ENCODE measurements around the gene POP4. TPM values are rescaled to one million over a fixed set of nuclear protein-coding genes. Genes with fewer than 3 reads are reported as not detected.
A peak's percentile ranks its signal among the peaks of the same experiment; 100 is the strongest.

The POP4 gene
- total RNA-seq, 1 donor from 2014 or later: 31.4 TPM

DNA sequence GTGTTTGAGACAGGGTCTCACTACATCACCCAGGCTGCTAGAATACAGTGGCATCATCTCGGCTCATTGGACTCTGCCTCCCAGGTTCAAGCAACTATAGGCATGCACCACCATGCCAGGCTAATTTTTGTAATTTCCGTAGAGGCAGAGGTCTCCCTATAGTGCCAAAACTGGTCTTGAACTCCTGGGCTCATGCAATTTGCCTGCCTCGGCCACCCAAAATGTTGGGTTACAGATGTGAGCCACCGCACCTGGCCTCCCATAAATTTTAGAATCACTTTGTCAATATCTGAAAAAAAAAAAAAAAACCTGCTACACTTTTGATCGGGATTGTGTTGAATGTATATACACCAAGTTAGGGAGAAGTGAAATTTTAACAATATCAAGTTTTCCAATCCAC is 47.3 kb downstream of the POP4 start:
- no peak overlapping the region for H3K27ac ChIP-seq
- TF ChIP-seq, protein P1, sequence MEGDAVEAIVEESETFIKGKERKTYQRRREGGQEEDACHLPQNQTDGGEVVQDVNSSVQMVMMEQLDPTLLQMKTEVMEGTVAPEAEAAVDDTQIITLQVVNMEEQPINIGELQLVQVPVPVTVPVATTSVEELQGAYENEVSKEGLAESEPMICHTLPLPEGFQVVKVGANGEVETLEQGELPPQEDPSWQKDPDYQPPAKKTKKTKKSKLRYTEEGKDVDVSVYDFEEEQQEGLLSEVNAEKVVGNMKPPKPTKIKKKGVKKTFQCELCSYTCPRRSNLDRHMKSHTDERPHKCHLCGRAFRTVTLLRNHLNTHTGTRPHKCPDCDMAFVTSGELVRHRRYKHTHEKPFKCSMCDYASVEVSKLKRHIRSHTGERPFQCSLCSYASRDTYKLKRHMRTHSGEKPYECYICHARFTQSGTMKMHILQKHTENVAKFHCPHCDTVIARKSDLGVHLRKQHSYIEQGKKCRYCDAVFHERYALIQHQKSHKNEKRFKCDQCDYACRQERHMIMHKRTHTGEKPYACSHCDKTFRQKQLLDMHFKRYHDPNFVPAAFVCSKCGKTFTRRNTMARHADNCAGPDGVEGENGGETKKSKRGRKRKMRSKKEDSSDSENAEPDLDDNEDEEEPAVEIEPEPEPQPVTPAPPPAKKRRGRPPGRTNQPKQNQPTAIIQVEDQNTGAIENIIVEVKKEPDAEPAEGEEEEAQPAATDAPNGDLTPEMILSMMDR (IDR thresholded peaks at IDR 0.05): no peak
- TF ChIP-seq POLR2AphosphoS5 (IDR thresholded peaks at IDR 0.05; ENCODE audit: insufficient read depth in 1 of 2, low read depth in 1 of 2) (no peak), POLR2A (IDR thresholded peaks at IDR 0.05) (no peak)
- no peak overlapping the region for H3K4me3 ChIP-seq
- no peaks in the 10 kb centered on the region for H3K9me3 ChIP-seq
- intact Hi-C loops (cut with DNase I): no loop called here
- H3K27me3 ChIP-seq: no peaks in the 10 kb centered on the region
- H3K36me3 ChIP-seq: no peaks in the 10 kb centered on the region
- H3K4me1 ChIP-seq: no peaks in the 10 kb centered on the region
- no peak for DNase-seq (ENCODE audit: extremely low spot score in 2 of 2)

DNA sequence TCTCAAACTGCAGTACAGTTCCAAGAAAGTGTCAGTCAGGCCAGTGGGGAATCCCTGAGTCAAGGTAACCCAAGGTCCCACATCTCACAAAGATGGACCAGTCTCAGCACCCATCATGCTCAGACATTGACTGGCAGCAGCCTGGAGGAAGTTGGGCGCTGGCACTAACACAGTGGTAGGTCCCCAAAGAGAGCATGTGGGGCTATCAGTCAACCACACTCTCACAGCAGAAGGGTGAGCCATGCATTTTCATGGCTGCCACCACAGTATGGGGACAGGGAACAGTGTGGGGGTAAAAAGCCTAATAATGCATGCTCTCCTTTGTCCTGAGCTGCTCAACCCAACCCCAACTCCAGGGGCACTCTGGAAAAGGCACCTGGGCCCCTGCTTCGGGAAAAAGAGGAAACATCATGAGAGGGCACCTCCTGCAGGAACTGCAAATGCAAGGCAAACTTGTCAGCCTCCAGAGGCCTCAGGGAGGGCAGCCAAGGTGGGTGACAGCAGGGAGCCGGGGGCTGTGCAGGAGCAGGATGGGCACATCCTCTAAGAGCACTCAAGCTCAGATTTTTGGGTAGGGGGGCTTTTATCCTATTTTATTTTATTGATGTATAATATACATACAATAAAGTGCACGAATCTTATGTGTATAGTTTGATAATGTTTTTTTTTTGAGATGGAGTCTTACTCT is 49.7 kb downstream of the POP4 start:
- H3K9me3 ChIP-seq: no peaks in the 10 kb centered on the region
- no peaks in the 10 kb centered on the region for H3K36me3 ChIP-seq
- H3K4me3 ChIP-seq: no peak overlapping the region
- intact Hi-C loops (cut with DNase I): no loop called here
- H3K4me1 ChIP-seq: no peaks in the 10 kb centered on the region
- TF ChIP-seq, protein P1 (IDR thresholded peaks at IDR 0.05): no peak
- TF ChIP-seq POLR2AphosphoS5 (IDR thresholded peaks at IDR 0.05; ENCODE audit: insufficient read depth in 1 of 2, low read depth in 1 of 2): no peak
- no peak for TF ChIP-seq POLR2A (IDR thresholded peaks at IDR 0.05)
- H3K27me3 ChIP-seq: no peaks in the 10 kb centered on the region
- DNase-seq (ENCODE audit: extremely low spot score in 2 of 2): no peak
- H3K27ac ChIP-seq: no peak overlapping the region

DNA sequence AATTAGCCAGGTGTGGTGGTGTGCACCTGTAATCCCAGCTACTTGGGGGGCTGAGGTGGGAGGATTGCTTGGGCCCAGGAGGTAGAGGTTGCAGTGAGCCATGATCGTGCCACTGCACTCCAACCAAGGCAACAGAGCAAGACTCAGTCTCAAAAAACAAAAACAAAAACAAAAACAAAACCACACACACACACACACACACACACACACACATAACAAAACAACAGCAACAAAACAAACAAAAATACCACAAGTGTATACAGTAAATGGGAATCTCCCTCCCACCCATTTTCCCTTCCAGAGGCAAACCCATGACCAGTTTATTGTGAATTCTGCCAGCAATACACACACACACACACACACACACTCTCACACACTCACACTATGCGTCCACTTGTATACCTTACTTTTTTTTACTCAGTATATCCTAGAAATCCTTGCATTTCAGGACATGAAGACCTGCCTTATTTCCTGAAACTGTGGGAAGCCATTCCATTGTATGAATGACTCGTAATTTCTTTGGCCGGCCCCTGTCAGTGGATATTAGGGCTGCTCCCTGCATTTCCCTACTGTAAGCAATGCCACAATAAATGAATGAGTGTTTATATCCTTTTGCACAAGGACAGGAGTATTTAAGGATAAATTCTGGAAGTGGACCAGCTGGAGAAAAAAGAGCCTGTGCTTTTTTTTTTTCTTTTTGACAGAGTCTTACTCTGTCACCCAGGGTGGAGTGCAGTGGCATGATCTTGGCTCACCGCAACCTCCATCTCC is 52.3 kb downstream of the POP4 start:
- H3K27ac ChIP-seq: no peak overlapping the region
- TF ChIP-seq POLR2AphosphoS5 (IDR thresholded peaks at IDR 0.05; ENCODE audit: insufficient read depth in 1 of 2, low read depth in 1 of 2): no peak
- TF ChIP-seq, protein P1 (IDR thresholded peaks at IDR 0.05): no peak
- TF ChIP-seq POLR2A (IDR thresholded peaks at IDR 0.05): no peak
- no peaks in the 10 kb centered on the region for H3K27me3 ChIP-seq
- no peaks in the 10 kb centered on the region for H3K36me3 ChIP-seq
- DNase-seq (ENCODE audit: extremely low spot score in 2 of 2): no peak
- intact Hi-C loops (cut with DNase I): no loop called here
- no peak overlapping the region for H3K4me3 ChIP-seq
- peaks cover 24% of the 10 kb centered on the region for H3K4me1 ChIP-seq
- H3K9me3 ChIP-seq: no peaks in the 10 kb centered on the region

DNA sequence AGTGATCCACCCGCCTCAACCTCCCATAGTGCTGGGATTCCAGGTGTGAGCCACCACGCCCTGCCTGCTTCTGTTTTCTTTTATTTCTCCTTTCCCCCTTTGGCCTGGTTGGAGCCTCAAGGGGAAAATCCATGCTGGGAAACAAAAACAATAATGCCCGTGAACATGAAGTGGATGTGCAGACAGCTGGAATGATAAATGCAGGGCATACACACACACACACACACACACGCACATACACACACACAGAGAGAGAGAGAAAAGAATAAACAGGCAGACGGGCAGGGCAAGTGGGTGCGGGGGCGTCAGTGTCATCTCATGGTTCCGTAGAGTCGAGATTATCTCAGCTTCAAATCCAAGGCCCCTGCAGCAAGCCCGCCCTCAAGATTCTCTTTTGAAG is 54.8 kb downstream of the POP4 start:
- Histone ChIP-seq H3K27ac (peak overlapping the region; percentile 97), H3K4me1 (peaks cover 40% of the 10 kb centered on the region), H3K9me3 (no peaks in the 10 kb centered on the region), H3K27me3 (no peaks in the 10 kb centered on the region), H3K36me3 (no peaks in the 10 kb centered on the region), H3K4me3 (no peak overlapping the region)
- no peak for DNase-seq (ENCODE audit: extremely low spot score in 2 of 2)
- intact Hi-C loops (cut with DNase I): loop anchor here (5.0 to 10.0 kb wide), 2 partner anchors 54 kb away; partner anchors contain the start of genes C19orf12 and POP4
- no peak for TF ChIP-seq POLR2A (IDR thresholded peaks at IDR 0.05)
- TF ChIP-seq POLR2AphosphoS5 (IDR thresholded peaks at IDR 0.05; ENCODE audit: insufficient read depth in 1 of 2, low read depth in 1 of 2): no peak
- TF ChIP-seq, protein P1 (IDR thresholded peaks at IDR 0.05): no peak

DNA sequence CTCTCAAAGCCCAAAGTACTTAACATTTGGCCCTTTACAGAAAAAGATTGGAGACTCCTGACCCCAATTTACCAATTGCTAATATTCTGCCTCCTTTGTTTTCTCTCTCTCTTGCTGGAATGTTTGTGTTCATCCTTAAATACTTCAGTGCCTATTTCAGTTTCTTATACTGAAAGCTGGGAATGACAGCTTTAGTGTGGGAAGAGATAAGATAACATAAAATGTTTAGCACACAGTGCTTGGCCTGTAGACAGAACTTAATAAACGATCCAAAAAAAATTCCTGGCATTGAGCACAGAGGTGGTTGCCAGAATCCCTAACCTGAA is 56.2 kb downstream of the POP4 start:
- H3K4me3 ChIP-seq: peak overlapping the region in 1 of 2 donors; percentile 22
- peak overlapping the region; percentile 97 for H3K27ac ChIP-seq
- no peak for DNase-seq (ENCODE audit: extremely low spot score in 2 of 2)
- H3K27me3 ChIP-seq: no peaks in the 10 kb centered on the region
- peaks cover 46% of the 10 kb centered on the region for H3K4me1 ChIP-seq
- no peaks in the 10 kb centered on the region for H3K36me3 ChIP-seq
- TF ChIP-seq POLR2AphosphoS5 (IDR thresholded peaks at IDR 0.05; ENCODE audit: insufficient read depth in 1 of 2, low read depth in 1 of 2): no peak
- TF ChIP-seq, protein P1 (IDR thresholded peaks at IDR 0.05): no peak
- no peak for TF ChIP-seq POLR2A (IDR thresholded peaks at IDR 0.05)
- intact Hi-C loops (cut with DNase I): loop anchor here (5.0 to 10.0 kb wide), 2 partner anchors 53 to 55 kb away; partner anchors contain the start of genes C19orf12 and POP4
- H3K9me3 ChIP-seq: no peaks in the 10 kb centered on the region
